OCI-M2 (cell line): ENCODE data around the gene TAF9B.
"Not testable (repeated sequence)": the region's sequence is repeated elsewhere in the genome, so short reads cannot be mapped to it uniquely, and the experiment has no call there.

Experiments used
- DNase-seq: peaks from one replicate; lab custom pipeline; 2025; ENCODE audit not compliant: unreplicated experiment; lab: John Stamatoyannopoulos, UW

Gene TAF9B, protein sequence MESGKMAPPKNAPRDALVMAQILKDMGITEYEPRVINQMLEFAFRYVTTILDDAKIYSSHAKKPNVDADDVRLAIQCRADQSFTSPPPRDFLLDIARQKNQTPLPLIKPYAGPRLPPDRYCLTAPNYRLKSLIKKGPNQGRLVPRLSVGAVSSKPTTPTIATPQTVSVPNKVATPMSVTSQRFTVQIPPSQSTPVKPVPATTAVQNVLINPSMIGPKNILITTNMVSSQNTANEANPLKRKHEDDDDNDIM

DNA sequence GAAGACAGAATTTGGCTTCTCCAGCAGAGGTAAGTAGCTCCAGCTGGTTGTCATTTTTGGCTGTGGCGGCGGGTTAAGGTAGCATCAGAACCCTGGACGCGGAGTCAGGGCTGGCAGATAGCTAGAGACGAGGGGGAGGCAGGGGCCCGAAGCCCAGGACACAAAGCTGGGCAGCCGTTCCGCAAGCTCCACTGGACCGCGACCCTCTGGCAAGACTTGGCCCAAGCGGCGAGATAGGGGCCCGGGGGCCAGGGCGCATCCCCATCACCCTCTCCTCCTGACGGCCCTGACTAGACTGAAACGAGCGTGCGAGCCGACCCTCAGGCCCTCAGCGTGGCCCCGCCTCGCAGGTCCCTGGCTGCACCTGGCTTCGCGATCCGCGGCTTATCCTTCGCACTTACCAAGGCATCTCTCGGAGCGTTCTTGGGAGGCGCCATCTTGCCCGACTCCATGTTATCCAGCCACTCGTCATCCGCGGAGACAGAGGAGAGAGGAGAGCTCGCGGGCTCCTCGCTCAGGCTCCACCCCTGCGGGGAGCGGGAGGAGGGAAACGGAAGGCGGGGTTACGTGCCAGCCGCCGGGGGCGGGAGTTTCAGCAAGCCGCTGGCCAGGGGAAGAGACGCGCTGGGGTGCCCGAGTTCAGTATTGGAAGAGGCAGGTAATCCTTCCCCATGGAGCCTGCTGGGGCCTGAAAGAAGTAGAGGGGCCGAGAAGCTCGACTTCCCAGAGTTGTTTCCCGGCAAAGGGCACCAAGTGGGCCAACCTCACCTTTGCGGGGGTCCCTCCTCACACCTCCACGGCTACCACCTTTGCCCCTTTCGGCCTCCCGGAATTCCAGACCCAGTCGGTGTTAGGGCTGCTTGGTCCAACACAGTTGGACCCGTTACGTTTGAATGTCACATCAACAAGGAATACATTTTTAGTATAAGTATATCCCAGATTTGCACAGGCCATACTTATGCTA is at the start of gene TAF9B:
Gene TAF9B, minus strand, starts transcription at position 491 of the 964 bp plus-strand sequence. Its CDS starts 39 bp downstream, at position 452.
- no peak for DNase-seq

DNA sequence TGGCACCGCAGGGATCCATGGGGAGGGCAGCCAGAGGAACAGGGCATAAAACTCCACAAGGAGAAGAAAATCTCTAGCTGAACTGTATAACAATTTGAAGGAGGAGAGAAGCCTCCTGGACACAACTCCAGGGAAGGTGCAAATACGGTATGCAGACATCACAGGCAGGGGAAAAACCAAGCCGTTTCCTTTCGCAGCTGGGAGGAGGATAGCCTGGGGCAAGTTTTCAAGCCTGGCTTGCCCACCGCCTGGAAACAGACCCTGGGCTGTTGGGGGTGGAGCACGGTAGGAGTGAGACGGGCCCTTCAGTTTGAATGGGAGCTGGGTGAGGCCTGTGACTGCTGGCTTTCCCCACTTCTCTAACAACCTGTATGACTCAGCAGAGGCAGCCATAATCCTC is 43.4 kb upstream of the TAF9B start:
- DNase-seq: no peak

DNA sequence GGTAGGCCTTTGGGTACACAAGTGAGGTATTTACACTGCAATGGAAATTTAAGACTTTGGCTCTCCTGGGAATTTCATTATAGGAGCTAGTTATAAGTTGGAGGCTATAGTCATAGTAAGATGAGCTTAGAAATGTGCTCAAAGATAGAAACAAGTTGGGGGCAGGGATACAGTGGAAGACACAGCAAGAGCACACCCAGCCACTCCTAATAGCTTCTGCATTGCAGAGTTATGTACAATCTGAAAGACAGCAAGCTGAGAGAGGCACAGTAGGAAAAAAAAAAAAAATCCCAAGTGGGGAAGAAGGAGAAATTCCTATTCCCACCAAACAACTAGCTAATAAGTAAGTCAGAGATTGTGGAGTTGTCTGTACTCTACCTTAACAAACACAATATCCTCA is 41.9 kb upstream of the TAF9B start:
- no peak for DNase-seq

DNA sequence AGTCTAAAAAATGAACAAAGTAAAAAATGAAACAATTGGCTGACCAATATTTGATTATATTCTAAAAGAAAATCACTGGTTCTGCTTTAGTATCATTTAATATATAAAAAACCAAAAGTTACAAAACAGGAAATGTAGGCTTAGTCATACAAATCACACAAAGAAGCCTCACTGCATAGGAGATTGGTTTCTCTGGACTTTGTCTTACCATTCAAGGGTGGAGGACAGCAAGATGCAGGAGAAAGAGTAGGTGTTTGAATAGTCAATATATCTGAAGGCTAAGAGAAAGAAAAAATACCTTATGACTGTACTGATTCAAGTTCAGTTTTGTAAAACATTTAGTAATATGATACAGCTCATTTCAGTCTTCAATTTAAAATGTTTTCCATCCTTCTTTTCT is 28.6 kb upstream of the TAF9B start:
- DNase-seq: no peak

DNA sequence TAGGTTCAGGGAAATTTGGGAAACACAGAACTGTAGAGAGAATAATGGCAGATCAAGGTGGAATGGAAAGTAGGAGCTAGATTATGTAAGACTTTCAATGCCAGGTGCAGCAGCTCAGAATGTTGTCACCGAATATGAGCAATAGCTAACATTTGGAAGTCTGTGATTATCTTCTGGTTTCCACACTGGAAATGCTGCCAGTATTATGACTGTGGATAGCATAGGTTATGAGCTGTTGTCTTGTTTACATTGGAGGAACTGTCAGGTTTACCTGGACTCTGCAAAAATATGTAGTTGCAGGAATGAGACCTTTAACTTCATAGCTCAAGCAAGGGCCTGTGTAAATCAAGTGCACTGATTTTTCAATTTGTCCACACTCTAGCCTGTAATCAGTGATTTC is 26.0 kb upstream of the TAF9B start:
- DNase-seq: no peak

DNA sequence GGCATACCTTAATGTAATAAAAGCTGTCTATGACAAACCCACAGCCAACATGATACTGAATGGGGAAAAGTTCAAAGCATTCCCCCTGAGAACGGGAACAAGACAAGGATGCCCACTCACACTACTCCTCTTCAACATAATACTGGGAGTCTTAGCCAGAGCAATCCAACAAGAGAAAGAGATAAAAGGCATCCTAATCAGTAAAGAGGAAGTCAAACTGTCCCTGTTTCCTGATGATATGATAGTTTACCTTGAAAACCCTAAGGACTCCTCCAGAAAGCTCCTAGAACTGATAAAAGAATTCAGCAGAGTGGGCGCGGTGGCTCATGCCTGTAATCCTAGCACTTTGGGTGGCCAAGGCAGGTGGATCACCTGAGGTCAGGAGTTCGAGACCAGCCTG is 23.7 kb upstream of the TAF9B start:
- DNase-seq: not testable (repeated sequence)

DNA sequence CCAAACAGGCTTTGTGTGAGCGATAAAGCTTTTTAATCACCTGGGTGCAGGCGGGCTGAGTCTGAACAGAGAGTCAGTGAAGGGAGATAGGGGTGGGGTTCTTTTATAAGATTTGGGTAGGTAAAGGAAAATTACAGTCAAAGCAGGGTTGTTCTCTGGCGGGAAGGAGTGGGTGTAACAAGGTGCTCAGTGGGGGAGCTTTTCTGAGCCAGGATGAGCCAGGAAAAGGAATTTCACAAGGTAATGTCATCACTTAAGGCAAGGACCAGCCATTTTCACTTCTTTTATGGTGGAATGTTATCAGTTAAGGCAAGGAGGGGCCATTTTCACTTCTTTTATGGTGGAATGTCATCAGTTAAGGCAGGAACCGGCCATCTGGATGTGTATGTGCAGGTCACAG is 21.3 kb upstream of the TAF9B start:
- DNase-seq: not testable (repeated sequence)

DNA sequence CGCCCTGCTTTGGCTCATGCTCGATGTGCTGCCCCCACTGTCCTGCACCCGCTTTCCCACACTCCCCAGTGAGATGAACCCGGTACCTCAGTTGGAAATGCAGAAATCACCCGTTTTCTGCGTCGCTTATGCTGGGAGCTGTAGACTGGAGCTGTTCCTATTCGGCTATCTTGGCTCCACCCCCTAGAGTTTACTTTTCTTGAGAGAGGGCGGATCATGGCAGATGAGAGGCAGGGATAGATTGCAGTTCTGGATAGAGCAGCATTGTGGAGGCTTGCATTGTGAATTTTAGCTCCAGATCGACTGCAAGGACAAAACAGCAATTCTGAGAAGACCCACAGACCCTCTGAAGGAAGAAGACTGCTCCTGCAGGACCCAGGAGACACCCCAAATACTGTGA is 18.4 kb upstream of the TAF9B start:
- DNase-seq: not testable (repeated sequence)

DNA sequence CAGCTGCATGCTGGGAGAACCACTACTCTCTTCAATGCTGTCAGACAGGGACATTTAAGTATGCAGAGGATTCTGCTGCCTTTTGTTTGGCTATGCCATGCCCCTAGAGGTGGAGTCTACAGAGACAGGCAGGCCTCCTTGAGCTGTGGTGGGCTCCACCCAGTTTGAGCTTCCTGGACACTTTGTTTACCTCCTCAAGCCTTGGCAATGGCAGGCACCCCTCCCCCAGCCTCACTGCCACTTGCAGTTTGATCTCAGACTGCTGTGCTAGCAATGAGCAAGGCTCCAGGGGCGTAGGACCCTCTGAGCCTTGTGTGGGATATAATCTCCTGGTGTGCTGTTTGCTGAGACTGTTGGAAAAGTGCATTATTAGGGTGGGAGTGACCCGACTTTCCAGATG is 17.9 kb upstream of the TAF9B start:
- DNase-seq: not testable (repeated sequence)

DNA sequence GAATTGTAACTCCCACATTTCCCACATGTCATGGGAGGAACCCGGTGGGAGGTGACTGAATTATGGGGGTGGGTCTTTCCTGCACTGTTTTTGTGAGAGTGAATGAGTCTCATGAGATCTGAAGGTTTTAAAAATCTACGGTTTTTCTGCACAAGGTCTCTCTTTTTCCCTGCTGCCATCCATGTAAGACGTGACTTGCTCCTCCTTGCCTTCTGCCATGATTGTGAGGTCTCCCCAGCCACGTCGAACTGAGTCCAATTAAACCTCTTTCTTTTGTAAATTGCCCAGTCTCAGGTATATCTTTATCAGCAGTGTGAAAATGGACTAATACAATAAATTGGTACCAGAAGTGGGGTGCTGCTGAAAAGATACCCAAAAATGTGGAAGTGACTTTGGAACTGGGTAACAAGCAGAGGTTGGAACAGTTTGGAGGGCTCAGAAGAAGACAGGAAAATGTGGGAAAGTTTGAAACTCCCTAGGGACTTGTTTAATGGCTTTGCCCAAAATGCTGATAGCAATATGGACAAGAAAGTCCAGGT is 7.6 kb upstream of the TAF9B start:
- DNase-seq: not testable (repeated sequence)

DNA sequence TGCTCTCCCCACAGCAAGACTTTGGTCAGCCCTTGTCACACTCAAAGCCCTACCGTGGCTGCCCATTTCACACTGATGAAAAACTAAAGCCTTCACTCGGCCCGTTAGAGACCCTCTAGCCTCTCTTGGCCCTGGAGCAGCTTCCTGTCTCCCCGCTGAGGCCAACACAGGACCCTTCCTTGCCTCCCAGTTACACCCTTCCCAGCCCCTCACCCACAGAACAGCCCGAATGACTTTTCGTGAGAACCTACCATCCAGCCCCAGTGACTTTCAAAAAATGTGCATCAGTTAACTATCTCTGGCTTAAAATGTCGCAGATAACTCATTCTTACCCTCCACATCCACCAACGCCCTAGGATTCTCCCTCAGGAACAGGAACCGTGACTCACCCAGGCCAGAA is 756 bp upstream of the TAF9B start:
- DNase-seq: no peak

DNA sequence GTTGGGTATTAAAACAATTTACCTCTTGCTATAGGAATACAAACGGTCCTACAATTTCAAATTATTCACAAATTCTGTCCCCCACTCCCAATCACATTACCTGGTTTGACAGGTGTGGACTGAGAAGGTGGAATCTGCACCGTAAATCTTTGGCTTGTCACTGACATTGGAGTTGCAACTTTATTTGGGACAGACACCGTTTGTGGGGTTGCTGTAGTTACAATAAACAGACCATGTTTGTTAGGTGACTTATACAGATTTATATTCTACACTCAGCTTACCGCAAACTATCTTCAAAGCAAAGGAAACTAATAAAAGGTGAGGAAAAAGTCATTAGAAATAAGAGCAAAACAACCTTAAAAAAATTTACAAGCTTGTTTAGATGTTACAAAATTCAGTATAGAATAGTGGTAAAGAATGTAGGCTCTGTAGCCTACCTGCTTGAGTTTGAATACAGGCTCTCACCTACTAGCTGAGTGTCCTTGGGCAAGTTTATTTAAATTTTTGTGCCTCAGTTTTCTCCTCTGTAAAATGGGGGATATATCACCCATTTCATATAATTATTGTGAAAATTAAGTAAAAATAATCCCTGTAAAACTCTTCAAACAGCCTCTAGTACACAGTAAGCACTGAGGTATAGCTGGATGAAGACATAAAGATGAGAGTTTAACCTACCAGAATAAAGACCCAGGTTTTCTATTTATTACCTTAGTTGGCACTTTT is 6.1 kb downstream of the TAF9B start:
- no peak for DNase-seq

DNA sequence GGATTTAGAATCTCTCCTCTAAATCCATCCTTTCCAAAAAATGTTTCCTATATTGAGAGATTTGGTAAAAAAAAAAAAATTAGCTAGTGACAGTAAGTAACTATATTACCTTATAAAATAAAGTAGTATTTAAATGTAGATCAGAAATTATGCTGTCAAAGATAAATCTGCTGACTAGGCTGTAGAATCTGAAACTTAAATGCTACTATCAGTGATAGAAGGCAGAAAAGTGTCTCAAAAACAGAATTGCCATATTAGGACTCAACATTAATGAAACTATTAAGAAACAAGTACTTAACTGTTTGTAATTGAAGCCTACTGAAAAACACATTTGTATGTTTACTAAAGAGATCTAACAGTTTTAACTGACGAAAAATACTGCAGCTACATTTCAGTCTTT is 8.3 kb downstream of the TAF9B start:
- no peak for DNase-seq

DNA sequence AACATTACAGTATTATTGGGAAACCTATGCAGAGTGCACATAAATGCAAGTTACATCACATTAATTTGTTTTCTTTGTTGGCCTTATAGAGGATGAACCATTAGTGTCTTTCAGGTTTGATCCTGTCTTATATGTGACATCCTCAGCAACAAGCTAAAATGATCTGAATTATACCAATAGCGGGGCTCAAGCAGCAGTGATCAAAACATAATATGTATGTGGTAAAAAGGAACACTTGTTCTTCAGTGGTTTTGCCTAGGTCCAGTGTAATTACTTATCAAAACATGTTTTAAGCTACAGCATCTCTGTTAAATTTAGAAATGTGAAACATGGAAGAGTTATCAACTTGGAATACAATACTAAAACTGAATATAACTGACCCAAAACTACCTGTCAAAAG is 9.1 kb downstream of the TAF9B start:
- DNase-seq: no peak

DNA sequence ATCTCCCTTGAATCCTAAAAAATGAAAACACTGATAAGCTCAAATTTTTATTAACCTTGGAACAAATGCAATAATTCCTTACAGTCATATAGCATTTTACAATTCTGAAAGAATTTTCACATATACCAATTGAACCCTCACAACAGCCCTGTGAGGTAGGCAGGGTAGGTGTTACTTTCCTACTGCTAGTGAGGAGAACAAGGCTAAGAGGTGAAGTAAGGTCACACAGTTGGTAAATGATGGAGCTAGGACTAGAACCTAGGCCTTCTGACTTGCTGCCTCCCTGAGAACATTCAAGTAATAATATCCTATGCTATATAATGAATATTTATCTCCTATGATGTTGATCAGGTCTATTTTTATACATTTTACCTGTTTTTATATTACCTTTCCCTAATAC is 9.7 kb downstream of the TAF9B start:
- no peak for DNase-seq

DNA sequence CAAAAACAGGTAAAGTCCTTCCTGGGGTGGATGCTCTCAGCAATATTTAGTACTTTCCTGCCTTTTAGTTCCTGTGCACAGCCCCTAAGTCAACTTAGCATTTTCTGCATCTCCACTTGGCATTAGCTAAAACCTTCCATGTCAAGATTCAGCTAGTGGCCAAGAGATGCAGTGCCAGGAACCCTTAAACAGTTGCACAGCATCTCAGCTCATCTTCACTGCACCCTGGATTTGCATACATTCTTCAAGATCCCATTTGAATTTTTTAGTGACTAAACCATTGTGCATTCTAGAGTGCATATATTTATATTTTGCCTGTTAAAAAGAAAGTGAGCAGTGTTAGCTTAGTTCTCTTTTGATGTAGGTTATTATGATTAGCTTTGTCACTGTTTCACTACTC is 13.7 kb downstream of the TAF9B start:
- DNase-seq: not testable (repeated sequence)

DNA sequence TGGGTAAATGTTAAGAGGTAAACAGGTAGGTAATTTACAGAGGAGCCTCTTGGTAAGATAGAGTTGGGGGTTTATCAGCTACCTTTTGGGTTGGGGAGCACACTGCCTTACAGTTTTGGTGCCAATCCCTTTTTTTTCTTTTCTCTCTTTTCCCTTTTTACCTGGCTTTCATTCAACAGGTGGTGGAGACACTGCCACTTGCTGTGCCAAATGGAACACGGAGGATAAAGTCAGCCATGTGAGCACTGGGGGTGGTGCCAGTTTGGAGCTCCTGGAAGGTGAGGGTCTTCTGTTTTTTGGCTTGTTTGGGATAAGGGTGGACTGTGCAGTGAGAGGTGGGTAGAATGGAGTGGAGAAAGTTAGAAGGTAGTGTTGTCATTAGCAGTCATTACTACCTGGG is 14.3 kb downstream of the TAF9B start:
- DNase-seq: no peak

DNA sequence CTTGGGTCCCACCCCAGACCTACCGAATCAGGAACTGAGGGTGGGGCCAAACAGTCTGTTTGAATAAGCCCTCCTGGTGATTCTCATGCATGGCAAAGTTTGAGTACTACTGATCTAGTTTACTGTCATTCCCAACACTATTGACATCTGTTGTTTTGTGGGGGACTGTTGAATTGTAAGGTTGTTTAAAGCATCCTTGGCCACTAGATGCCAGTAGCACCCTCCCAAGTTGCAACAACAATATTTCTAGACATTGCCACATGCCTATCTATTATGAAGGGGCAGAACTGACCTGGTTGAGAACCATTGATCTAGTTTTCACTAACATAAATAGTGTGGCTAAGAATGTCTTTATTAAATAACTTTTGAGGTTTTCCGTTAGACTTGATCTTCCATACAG is 15.1 kb downstream of the TAF9B start:
- DNase-seq: no peak

DNA sequence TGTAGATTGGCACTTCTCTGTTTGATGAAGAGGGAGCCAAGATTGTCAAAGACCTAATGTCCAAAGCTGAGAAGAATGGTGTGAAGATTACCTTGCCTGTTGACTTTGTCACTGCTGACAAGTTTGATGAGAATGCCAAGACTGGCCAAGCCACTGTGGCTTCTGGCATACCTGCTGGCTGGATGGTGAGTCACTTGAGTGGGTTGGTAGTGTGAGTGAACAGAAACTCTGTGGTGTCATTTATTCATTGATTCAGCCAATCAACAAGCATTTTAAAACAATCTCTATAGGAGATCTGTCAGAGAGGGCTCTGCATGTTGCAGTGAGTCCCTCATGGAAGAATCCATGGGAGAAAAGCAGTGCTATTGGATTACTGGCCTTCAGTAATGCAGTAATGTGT is 16.3 kb downstream of the TAF9B start:
- DNase-seq: no peak

DNA sequence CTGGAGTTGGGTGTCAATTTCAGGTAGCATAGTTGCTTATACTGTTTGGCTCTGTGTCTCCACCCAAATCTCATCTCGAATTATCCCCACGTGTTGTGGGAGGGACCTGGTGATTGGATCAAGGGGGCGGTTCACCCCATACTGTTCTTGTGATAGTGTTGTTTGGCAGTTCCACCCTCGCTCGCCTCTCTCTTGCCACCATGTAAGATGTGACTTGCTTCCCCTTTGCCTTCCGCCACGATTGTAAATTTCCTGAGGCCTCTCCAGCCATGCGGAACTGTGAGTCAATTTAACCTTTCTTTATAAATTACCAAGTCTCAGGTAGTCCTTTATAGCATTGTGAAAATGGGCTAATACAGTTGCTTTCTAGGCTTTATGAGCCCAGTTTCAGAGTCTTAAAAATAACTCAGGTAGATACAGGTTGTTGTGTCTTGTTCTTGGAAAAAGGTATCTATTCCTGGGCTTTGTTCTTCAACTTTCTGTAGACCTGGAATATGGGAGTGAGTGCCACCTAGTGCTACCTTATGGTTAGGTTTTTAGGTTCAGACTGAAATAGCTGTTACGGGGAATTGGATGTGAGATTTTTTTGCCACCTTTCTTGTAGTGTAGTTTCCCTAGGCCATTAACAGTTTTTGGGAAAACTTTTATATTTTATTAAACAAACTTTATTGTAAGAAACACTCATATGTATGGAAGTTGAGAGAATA is 19.8 kb downstream of the TAF9B start:
- DNase-seq: no peak

DNA sequence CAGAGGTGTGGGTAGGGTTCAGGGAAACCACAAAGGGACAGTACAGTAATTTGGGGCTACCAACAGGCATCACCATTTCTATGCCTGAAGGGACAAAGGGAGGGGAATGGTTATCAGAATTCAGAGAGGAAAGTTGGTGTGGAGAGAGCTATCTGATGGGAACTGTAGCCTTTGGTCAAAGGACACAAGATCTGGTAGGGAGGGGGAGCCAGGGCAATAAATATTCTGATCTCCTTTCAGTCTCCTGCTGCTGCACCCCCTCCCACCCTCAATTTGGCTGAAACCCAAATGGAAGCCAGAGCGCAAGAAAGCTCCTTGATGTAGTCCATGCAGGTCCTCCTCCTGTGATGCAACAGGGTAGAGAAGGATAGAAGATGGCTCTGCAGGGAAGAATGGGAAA is 20.8 kb downstream of the TAF9B start:
- no peak for DNase-seq
